ENCODE data around the gene FMR1.

FMR1 gene

DNA sequence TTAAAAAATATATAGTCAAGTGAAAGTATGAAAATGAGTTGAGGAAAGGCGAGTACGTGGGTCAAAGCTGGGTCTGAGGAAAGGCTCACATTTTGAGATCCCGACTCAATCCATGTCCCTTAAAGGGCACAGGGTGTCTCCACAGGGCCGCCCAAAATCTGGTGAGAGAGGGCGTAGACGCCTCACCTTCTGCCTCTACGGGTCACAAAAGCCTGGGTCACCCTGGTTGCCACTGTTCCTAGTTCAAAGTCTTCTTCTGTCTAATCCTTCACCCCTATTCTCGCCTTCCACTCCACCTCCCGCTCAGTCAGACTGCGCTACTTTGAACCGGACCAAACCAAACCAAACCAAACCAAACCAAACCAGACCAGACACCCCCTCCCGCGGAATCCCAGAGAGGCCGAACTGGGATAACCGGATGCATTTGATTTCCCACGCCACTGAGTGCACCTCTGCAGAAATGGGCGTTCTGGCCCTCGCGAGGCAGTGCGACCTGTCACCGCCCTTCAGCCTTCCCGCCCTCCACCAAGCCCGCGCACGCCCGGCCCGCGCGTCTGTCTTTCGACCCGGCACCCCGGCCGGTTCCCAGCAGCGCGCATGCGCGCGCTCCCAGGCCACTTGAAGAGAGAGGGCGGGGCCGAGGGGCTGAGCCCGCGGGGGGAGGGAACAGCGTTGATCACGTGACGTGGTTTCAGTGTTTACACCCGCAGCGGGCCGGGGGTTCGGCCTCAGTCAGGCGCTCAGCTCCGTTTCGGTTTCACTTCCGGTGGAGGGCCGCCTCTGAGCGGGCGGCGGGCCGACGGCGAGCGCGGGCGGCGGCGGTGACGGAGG is at the start of gene FMR1:
FMR1 (plus strand) TSS at position 728 of the 831 bp plus-strand sequence. CDS start 261 bp downstream, outside the sequence.
- peak; percentile 92 for DNase-seq (ENCODE audit: low spot score)

DNA sequence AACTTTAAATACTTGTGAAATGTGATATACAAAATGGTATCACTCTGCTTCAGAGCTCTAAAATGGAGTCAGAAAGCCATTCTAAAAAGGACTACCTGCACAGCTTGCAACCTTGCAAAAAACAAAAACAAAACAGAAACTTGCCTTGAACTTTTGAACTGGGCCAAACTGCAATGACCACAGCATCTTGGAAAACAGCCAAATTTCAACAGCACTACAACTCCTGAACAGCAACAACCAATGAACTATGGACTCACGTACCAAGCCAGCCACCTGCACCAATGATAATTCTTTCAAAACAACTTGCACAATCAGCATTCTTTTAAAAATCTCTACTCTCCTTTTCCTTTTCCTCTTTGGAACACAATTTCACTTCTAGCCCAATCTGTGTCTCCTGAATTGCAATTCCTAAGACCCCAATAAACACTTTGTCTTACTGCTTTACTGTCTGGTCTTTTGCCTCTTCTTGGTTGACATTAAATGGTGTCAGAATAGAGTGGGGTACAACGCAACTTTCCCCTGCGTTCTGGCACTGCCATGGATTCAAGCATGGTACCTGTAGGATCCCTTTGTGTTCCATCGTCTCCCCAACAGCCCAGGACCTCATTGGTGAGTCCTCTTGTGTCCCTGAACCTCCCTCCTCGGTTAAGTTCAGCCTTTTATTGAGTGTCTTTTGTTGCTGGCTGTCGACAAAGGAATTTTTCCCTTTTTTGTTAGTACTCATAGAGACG is 35.7 kb upstream of the FMR1 start:
- no peak for DNase-seq (ENCODE audit: low spot score)

DNA sequence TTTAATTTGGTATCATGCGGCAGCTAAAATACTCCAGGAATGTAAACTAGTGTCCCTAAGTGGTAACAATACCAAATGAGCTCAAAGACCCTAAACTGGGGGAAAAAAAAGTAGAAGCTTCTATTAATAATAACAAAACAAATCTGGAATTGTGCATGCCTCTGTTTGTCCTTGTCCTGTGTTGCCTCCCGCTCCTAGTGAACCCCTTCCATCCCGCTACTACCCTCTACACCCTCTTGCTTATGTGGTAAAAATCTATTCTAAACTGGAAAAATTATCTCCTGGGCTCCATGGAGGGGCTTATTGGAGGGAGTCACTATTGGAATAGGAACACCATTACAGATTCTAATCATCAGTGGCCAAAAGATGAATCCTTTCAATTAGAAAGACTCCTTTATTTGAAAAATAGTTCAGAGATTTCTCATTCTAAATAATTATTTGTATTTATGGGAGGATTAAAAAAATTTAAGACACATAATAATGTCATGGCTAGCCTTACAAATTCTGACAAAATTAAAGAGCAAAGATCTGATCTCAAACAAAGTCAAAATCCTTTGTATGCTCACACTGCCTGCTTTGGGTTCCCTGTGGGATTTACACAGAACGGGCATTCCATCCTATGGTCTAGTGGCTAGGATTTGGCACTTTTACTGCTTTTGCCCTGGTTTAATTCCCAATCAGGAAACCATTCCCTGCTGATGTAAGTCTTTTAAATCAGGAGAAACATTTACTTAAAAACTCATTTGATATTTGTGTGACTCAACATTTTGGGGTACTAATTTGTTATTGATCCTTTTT is 34.7 kb upstream of the FMR1 start:
- no peak for DNase-seq (ENCODE audit: low spot score)

DNA sequence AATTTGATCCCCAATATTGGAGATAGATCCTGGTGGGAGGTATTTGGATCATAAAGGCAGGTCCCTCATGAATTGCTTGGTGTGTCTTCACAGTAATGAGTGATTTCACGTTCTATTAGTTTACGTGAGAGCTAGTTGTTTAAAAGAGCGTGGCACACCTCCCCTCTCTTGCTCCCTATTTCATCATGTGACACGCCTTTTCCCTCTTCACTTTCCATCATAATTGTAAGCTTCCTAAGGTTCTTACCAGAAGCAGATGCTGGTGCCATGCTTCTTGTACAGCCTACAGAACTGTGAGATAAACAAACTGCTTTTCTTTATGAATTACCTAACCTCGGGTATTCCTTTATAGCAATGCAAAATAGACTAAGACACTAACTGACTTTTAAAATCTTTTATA is 34.0 kb upstream of the FMR1 start:
- DNase-seq (ENCODE audit: low spot score): no peak

DNA sequence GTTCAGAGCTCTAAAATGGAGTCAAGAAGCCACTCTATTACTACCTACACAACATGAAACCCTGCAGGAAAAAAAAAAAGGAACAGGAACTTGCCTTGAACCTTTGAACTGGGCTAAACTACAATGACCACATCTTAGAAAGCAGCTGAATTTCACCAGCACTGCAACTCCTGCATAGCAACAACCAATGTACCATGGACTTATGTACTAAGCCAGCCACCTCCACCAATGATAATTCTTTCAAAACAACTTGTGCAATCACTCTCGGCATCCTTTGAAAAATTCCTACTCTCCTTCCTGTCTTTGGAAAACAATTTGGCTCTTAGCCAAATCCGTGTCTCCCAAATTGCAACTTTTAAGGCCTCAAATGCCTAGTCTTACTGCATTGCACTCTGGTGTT is 26.8 kb upstream of the FMR1 start:
- DNase-seq (ENCODE audit: low spot score): no peak

DNA sequence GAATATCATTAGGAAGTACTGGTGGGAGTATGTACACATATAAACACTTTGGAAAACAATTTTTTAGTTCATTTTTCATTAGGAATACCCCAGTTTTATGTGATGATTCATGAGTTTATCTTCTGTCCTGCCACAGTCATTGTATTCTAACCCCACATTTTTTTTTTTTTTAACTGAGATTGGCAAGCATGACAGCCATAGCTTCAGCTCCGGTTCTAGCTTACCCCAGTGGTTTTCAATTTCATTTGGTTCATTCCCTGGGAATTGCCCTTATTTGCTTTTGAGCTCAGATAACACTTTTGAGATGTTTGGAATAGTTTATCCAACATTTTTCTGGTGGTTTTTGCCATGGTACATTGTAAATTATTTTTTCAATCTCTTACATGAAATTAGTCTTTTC is 21.0 kb upstream of the FMR1 start:
- no peak for DNase-seq (ENCODE audit: low spot score)

DNA sequence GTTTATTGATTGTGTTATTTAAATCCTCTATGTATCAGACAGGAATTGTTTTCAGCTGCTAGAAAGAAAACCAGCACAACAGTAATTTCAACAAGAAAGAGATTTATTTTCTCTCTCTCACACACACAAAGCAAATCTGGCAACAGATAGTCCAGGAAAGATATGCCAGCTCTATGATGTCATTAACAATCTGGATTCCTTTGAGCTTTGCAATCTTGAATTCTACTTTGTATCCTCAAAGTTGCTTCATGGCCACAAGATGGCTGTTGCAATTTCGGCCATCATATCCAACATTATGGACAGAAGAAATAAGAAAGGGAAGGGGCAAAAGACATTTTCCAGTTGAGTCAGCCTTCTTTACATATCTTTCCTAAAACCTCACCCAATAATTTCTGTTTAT is 19.8 kb upstream of the FMR1 start:
- DNase-seq (ENCODE audit: low spot score): no peak

DNA sequence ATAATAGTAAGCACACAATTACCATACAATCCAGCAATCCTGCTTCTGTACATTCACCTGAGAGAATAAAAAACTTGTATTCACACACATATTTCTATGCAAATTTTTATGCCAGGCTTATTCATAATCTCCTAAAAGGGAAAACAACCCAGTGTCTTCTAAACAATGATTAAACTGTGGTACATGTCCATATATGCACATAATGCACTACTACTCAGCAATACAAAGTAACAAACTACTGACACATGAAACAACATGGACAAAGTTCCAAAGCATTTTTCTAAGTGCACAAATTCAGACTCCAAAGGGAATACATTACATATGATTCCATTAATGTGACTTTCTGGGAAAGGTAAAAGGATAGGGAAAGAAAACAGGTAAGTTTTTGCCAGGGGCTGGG is 18.0 kb upstream of the FMR1 start:
- DNase-seq (ENCODE audit: low spot score): no peak

DNA sequence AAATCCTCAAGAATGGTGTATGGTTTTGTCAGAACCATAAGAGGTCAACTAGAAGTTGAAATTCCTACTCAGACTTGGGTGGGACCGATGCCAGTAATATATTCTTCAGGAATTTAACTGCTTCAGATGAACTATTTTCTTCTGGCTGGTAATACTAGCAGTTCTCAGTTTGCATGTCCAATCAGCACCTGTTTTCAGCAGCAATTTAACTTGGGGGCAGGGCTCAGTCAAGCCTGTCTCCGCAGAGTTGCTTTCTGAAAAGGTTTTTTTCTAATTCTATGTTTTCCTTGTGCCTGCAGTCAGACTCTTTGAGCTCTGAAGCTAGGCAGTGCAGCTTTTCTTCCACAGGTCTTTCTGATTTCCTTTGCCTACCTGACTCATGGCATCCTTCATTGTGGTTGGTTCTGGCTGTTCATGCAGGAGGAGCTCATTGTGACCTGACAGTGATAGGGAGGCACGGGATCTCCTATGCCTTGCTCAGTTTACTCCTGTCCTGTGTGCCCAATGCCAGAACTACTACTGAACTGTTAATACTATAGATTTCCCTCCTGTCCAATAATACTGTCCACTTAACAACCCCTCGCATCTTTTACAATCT is 17.3 kb upstream of the FMR1 start:
- no peak for DNase-seq (ENCODE audit: low spot score)

DNA sequence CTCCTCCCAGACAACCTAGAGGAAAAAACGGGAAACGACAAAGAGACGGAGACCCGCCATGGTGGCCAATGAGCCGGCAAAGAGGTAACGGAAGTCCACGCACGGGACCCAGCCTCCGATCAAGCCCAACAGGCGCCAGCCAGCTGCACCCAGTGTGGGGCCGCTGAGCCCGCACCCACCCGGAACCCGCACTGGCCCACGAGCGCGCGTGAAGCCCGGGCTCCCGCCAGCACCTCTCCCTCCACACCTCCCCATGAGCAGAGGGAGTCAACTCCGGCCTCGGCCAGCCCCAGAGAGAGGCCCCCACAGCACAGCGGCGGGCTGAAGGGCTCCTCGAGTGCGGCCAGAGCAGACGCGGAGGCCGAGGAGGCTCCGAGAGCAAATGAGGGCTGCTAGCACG is 14.6 kb upstream of the FMR1 start:
- no peak for DNase-seq (ENCODE audit: low spot score)

DNA sequence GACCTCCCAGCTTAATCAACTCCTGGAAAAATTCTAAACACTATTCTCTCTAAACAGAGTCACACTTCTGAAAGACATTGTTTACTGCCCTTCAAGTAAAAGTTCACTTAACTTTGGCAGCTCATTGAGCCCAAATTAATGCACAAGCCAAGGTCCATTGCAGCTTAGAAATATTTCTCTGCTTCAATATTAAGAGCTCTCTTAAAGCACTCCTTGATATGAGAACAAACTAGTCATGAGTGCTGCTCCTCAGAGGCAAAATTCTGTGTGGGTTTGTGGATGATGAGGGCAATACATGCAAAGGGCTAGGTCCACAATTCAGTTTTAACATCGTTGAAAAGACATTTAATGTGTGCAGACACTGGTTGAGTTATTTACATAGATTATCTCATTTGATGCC is 12.8 kb upstream of the FMR1 start:
- no peak for DNase-seq (ENCODE audit: low spot score)

DNA sequence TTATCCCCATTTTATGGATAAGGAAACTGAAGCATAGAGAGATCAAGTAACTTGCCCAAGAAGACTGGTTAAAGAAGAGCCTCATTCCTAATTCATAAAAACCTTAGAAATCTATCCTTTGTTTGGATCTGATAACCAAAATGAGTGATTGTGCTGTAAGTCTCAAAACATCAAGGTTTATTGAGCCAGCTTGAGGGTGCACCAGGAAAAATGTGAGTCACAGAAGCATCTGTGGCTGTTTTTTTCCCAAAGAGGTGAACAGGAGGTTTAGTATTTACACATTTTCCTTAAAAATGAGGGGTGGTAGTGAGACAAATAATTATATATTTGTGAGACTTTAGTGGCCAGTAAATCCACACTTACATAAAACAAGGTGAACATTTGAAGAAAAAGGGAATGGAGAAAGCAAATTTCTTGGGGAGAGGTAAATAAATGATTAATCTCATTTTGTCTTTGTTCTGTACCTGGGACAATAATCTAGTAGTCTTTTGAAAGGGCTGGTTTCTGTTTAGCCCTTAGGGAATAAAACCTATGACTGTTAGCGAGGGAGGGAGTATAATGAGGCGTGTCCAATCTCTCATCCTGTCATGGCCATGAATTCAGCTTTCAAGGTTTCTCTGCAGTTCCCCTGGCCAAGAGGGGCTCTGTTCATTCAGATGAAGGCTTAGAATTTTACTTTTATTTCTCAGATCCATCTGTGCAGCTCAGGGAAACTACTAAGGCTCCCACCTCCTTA is 12.2 kb upstream of the FMR1 start:
- no peak for DNase-seq (ENCODE audit: low spot score)

DNA sequence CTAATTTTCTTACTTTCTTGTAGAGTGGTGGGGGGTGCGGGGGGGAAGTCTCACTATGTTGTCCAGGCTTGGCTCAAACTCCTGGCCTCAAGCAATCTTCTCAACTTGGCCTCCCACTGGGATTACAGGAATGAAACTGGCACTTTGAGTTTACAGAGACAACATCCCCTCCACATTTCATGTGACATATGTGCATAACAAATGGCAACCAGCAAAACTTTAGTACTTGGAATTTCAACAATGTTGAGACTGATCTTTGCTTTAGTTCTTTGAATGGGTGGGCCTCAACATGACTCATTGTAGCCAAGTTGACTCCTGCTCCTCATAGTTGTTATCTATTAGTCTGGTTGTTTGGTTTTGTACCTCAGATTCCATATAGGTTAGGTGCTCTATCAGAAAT is 11.4 kb upstream of the FMR1 start:
- DNase-seq (ENCODE audit: low spot score): no peak

DNA sequence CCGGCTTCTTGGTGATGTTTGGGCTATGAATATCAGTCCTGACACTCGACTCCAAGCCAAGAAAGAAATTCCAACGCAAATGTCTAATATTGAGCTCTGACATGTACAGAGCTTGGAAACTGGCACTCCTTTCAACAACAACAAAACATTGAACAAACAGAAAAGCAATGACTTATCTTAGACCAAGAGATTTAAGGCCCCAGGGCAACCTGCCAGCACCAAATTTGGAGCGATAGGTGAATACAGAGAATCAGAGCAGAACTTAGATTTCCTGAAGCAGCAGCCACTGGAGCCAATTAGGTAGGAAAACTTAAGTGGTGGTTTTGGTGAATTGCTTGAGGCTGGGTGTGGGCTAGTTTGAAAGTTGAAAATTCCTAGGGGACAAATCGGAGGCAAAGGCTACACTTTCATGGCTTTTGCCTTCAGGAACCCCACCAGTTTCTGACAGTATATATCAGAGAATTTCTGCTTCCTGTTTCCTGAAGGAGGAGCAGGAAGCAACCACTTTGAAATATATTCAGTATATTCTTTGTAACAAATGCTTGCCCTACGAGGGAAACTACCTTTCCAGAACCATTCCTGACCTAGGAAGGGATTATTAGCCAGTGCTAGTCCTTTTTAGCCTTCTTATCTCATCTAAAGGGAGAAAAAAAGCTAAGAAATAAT is 10.1 kb upstream of the FMR1 start:
- no peak for DNase-seq (ENCODE audit: low spot score)

DNA sequence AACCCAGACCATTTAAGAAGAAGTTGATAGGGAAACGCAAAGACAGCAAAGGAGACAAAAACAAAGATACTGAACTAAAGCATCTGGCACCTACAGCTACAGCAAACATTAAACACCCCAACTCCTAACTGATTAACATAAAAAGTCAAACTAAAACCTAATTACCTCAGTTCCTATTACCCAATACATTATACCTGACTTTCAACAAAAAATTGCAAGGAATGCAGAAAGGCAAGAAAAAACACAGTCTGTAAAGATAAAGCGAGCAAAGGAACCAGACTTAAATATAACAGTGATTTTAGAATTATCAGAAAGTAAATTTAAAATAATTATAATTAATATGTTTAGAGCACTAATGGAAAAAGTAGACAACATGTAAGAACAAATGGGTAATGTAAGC is 9.4 kb upstream of the FMR1 start:
- DNase-seq (ENCODE audit: low spot score): no peak

DNA sequence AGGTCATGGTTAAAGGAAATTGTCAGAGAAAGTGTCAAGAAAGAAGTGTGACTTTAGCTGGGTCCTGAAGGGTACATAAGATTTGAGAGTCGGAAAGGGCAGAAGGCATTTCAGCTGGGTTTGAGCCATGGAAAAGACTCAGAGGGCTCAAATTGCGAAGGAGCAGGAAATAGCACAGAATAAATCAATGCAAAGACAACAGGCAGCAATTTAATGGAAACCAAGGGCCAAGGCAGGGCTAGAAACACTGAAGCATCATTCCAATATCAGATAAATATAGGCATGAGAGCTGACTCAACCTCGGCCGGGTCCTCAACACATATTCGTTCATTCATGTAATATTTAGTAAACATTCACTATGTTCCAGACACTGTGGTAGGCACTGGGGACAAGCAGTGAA is 3.6 kb upstream of the FMR1 start:
- no peak for DNase-seq (ENCODE audit: low spot score)

DNA sequence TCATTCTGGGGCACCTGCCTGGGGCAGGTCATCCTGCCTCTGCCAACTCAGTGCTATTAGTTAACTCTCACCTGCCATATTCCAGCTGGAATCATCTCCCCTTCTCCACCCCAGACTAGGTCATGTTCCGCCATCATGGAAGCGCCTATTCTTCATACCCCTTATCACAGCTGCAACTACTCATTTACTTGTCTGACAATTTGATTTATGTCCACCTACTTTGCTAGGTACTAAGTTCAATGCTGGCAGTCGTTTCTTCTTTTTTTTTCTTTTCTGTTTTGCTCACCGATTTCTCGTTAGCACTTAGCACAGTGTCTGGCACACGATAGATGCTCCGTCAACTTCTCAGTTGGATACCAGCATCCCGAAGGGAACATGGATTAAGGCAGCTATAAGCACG is 1.1 kb upstream of the FMR1 start:
- DNase-seq (ENCODE audit: low spot score): no peak

DNA sequence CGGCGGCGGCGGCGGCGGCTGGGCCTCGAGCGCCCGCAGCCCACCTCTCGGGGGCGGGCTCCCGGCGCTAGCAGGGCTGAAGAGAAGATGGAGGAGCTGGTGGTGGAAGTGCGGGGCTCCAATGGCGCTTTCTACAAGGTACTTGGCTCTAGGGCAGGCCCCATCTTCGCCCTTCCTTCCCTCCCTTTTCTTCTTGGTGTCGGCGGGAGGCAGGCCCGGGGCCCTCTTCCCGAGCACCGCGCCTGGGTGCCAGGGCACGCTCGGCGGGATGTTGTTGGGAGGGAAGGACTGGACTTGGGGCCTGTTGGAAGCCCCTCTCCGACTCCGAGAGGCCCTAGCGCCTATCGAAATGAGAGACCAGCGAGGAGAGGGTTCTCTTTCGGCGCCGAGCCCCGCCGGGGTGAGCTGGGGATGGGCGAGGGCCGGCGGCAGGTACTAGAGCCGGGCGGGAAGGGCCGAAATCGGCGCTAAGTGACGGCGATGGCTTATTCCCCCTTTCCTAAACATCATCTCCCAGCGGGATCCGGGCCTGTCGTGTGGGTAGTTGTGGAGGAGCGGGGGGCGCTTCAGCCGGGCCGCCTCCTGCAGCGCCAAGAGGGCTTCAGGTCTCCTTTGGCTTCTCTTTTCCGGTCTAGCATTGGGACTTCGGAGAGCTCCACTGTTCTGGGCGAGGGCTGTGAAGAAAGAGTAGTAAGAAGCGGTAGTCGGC is 528 bp downstream of the FMR1 start:
- peak; percentile 30 for DNase-seq (ENCODE audit: low spot score)

DNA sequence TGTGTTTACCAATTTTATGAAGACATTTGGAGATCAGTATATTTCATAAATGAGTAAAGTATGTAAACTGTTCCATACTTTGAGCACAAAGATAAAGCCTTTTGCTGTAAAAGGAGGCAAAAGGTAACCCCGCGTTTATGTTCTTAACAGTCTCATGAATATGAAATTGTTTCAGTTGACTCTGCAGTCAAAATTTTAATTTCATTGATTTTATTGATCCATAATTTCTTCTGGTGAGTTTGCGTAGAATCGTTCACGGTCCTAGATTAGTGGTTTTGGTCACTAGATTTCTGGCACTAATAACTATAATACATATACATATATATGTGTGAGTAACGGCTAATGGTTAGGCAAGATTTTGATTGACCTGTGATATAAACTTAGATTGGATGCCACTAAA is 1.9 kb downstream of the FMR1 start:
- DNase-seq (ENCODE audit: low spot score): no peak

DNA sequence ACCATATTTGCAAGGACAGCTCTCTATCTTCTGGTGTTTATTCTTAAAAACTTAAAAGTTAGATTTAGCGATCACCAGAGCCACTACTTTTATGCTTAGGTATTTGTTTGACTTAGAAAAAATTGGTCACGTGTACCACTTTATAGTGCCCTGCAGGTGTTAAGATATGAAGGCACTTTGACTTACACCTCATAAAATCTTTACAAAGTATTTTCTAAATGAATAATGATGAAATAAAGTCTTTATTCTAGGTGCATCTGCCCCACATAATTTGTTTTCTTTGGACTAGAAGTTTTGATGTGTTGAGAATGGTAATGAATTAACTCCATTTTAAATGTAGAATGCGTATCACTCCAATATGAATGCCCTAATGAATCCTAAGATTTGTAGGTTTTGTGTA is 2.9 kb downstream of the FMR1 start:
- no peak for DNase-seq (ENCODE audit: low spot score)
